HL-60/S4 (cell line): Measurements from ENCODE around the gene GABRB1.

Experiments used
- in situ Hi-C: fragments of 300-500 bp; cut with MboI; formaldehyde crosslinking; loops from 2 replicates; pipeline ENCODE4 v1.14.3; 2022; ENCODE audit warnings: low sequenced_read_pairs

Gene GABRB1

DNA sequence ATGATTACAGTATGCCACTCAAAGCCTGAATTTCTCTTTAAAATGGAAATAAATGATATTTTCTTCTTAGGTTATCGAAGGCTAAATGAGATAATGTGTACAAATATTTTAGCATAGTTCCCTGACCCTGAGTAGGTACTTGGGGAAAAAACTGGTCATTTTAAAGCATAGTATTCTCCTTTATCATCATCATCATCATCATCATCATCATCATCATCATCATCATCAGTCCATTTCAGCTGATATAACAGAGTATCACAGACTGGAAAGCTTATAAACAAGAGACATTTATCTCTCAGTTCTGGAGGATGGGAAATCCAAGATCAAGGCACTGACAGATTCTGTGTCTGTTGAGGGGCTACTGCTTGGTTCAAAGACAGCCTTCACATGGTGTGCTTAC, 13.9 kb downstream of the GABRB1 start:
- in situ Hi-C loops, result no loop called here

DNA sequence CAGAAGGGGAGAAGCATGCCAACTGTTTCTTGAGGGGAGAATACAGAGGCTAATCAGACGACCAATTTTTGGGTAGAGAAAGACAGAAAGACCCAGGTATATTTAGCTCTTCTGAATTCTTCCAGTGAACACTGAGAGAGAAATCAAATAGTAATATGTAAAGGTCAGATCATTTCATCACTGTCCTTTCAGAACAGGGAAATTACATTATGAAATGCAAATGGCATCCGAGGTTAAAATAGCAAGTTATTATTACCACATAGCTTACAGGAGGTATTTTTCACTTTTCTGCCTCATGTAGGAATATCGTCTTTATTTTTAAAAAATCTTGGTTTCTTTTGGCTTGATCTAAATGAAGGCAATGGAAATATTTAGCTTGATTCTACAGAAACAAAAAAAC, 18.0 kb downstream of the GABRB1 start:
- in situ Hi-C loops, result no loop called here

DNA sequence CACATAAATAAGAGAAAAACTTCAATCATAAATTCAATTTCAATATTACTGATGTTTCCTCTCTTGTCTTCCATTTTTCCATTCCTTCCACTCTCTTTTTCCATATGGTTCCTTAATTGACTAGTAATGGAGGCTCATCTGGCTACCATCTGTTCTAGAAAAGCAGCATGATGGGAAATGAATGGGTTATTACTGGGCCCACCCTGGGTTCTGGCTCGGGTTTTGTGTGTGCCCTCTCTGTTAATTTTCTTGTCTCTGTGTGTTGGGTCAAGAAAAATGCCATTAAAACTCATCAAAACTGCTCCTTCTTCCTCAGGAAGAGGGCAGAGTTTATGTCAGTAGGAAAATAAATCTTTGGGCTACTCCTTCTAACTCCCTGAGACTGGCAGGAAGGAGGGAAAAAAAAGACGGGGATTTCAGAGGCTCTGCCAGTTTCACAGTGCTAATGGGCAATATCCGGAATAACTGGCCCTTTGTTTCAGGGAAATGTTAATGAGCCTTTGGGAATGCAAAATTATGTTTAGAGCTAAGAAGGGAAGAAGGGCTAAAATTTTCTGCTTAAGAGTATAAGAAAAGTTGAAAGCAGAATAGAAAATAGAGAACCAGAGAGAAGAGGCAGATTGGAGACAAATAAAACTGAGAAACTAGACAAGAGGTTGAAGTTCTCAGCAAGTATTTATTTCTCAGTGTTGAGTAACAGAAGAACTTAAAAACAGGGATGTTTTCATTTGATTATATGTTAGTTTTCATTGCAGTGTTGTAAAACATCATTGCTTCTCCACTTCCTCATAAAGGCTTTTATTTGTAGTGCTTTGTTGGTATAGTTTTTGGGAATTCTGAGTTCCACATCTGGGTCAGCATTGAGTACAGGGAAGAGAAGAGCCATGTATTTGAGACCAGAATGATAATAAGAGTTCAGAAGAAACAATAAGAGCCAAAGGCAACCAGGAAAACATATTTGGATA, 19.7 kb downstream of the GABRB1 start:
- in situ Hi-C loops, result no loop called here

DNA sequence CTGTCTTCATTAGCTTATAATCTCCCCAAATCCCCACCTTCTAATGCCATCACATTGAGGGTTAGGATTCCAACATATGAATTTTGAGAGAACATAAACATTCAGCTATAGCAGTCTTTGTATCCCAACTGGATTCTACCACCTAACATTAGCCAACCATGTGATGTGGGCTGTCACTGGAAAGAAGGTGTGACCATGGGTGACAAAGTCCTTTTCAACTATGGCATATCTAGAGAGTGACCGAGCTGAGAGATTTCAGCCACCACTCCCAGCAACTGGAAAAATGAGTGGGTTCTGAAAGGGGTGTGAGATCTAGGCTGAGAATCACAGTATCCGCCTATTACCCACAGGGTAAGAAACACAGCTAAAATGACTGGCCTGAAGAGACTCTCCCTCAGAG, 22.1 kb downstream of the GABRB1 start:
- in situ Hi-C loops, result no loop called here

DNA sequence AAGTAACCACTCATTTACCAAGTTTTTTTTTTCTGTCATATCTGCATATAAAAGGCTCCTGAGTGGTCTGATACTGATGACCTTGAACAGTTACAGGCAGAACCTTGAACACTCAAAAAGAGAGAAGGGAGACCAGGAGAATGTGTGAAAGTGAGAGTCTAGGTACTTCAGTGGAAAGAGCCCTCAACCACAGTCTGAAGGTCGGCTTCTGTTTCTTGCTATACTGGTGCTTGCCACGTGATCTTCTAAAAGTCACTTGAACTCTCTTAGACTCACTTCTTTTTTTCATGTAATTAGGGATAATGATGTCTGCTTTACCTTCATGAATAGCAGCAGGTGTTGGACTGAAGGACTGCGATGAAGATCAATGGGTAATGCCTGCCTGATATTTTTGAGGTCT, 22.8 kb downstream of the GABRB1 start:
- in situ Hi-C loops, result no loop called here

GRCh38 chr4:47057991-47058390, 26.6 kb downstream of the GABRB1 start:
- in situ Hi-C loops, result no loop called here

GRCh38 chr4:47060561-47060960, 29.2 kb downstream of the GABRB1 start:
- in situ Hi-C loops, result no loop called here

- in situ Hi-C loops, result no loop called here
These were observed 30.1 kb downstream of the GABRB1 start for GRCh38 chr4:47061435-47061834.

DNA sequence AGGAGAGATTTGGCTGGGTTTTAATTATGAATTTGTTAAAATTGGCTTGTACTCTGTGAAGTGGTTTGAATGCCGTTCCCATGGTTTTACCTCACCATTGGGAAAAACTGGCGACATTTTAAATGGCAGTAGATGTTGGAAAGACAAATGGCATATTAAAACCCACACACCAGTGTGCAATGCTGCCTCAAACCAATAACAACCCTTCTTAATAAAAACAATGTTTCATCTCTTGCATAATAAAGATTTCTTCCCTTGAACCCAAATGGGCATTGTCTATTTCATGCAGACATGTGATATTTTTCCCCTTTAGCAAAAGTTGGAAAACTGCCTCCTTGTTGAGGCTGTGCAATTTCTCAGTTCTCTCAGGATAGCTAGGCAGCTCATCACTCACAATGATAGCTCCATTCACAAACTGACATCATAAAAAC, 33.7 kb downstream of the GABRB1 start:
- in situ Hi-C loops, result no loop called here

DNA sequence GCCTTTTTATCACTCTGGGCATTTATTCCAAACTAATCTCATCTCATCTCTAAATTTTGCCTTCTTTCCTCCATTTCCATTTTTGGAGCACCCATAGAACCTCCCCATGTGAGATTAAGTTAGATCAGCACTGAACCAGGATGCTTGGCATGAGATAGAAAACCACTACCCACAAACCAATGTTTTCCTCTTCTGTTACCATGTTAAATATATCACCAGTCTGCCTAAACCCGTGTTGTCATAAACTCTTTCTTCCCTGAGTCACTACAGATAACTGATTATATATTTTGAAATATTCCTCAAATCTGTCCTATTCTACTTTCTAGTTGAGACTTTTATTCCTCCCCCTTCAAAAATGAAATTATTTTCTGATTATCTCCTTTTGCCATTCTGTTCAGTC, 37.6 kb downstream of the GABRB1 start:
- in situ Hi-C loops, result no loop called here

GRCh38 chr4:47071901-47072341, 40.6 kb downstream of the GABRB1 start:
- in situ Hi-C loops, result no loop called here

GRCh38 chr4:47073647-47074046, 42.3 kb downstream of the GABRB1 start:
- in situ Hi-C loops, result no loop called here

- in situ Hi-C loops, result no loop called here
These were observed 43.4 kb downstream of the GABRB1 start for GRCh38 chr4:47074816-47075215.

- in situ Hi-C loops, result no loop called here
These were observed 43.9 kb downstream of the GABRB1 start for GRCh38 chr4:47075262-47075661.

- in situ Hi-C loops, result no loop called here
These were observed 44.6 kb downstream of the GABRB1 start for GRCh38 chr4:47075919-47076318.

- in situ Hi-C loops, result no loop called here
These were observed 52.7 kb downstream of the GABRB1 start for GRCh38 chr4:47084111-47084510.

- in situ Hi-C loops, result no loop called here
These were observed 53.4 kb downstream of the GABRB1 start for GRCh38 chr4:47084795-47085194.

DNA sequence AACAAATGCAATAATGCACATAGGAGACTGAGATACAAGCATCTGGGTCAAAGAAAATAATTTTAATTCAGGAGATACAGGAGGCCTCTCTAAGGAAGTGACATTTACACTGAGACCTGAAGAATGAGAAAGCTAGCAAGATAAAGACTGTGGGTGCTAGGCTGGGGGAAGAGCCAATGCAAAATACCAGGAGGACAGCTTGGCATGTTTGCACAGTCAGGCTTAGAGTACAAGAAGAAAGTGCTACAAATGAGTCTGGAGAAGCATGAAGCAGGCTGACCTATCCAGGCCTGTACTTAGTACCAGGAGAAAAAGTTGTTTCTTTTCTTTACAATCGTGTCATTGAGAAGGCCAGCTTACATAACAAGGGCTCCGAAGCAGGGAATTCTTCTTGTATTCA, 56.9 kb downstream of the GABRB1 start:
- in situ Hi-C loops, result no loop called here

DNA sequence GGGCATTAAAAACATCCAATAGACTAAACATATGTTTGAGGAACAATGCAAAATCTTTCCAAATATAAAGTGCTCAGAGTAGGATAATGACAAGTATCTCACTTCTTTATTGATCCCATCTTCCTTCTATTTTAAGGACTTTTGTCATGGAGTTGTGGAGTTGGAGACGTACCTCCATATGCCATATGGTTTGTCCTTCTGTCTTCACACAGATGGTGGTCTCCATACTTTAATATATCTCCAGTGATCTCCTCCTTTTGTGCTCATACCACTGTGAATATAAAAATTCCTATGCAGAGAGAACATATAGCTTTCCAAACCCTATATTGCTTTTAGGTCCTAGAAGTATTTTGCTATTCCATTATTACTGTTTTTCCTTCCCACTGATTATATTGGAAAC, 64.5 kb downstream of the GABRB1 start:
- in situ Hi-C loops, result no loop called here

- in situ Hi-C loops, result loop anchor here (25.0 kb wide), 1 partner anchor 164 kb away; no protein-coding TSS in a partner anchor
These were observed 70.1 kb downstream of the GABRB1 start for GRCh38 chr4:47101453-47101852.

DNA sequence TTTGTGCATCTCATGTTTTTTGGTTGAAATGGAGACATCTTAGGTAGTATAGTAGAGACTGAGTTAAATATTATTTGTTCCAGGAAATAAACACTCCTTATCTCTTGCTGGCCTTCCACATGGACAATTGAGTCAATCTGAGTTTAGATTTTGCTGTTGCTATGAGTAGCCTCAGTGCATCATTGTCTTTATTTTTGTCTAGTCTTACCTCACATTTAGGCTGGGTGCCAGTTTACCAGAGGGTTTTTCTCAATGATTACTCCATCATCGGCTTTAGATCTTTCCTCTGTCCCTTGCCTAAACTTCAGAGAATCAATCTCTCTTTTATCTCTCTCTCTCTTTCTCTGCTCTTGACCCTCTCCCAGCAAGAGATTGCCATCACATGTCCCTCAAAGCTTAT, 73.6 kb downstream of the GABRB1 start:
- in situ Hi-C loops, result loop anchor here (25.0 kb wide), 1 partner anchor 168 kb away; no protein-coding TSS in a partner anchor

GRCh38 chr4:47106561-47106960, 75.2 kb downstream of the GABRB1 start:
- in situ Hi-C loops, result loop anchor here (25.0 kb wide), 1 partner anchor 169 kb away; no protein-coding TSS in a partner anchor
